Measurements from ENCODE around the gene C8A.

GRCh38 chr1:56864430-56864829 is 9.8 kb downstream of the C8A start:
- TF ChIP-seq, protein P1, sequence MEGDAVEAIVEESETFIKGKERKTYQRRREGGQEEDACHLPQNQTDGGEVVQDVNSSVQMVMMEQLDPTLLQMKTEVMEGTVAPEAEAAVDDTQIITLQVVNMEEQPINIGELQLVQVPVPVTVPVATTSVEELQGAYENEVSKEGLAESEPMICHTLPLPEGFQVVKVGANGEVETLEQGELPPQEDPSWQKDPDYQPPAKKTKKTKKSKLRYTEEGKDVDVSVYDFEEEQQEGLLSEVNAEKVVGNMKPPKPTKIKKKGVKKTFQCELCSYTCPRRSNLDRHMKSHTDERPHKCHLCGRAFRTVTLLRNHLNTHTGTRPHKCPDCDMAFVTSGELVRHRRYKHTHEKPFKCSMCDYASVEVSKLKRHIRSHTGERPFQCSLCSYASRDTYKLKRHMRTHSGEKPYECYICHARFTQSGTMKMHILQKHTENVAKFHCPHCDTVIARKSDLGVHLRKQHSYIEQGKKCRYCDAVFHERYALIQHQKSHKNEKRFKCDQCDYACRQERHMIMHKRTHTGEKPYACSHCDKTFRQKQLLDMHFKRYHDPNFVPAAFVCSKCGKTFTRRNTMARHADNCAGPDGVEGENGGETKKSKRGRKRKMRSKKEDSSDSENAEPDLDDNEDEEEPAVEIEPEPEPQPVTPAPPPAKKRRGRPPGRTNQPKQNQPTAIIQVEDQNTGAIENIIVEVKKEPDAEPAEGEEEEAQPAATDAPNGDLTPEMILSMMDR (IDR thresholded peaks at IDR 0.05; ENCODE audit: borderline replicate concordance, extremely low read depth, low read length, poor library complexity, severe bottlenecking), result no peak
- no peak for TF ChIP-seq EZH2 (IDR thresholded peaks at IDR 0.05; ENCODE audit: borderline replicate concordance, low read depth, low read length, severe bottlenecking)

Data from DND-41 (cell line).